Ovary (tissue), 9 donors: ENCODE measurements around the gene SNAI3. TPM values are rescaled to one million over a fixed set of nuclear protein-coding genes. Genes with fewer than 3 reads are reported as not detected.

ENCODE experiments used
- DNase-seq, 5 donors: peaks; one replicate each; pipeline ENCODE4 v3.0.0-alpha.2; 2019 to 2020
- H3K27ac ChIP-seq, 2 donors: fragments of 200-600 bp; one replicate each; pipeline versions ENCODE4 v1.5.1 to v1.8.0; 2019 to 2022
- H3K27me3 ChIP-seq: fragments of 200-600 bp; one replicate; pipeline ENCODE4 v1.8.0; 2022
- H3K36me3 ChIP-seq: fragments of 200-600 bp; sonication (generic); one replicate; pipeline ENCODE4 v1.5.1; 2019
- H3K4me1 ChIP-seq: one replicate; pipeline ENCODE4 v1.8.1; 2013; ENCODE audit warnings: mild to moderate bottlenecking, moderate library complexity; ENCODE audit not compliant: insufficient read depth
- H3K4me3 ChIP-seq: fragments of 200-600 bp; sonication (generic); one replicate; pipeline ENCODE4 v1.5.1; 2017
- H3K9me3 ChIP-seq, 2 donors: fragments of 200-600 bp in 1 of 2; sonication (generic) in 1 of 2; one replicate each; pipeline versions ENCODE4 v1.5.1 to v1.8.1; 2013 to 2019; ENCODE audit warnings: mild to moderate bottlenecking in 1 of 2, moderate library complexity in 1 of 2
- EP300 ChIP-seq: sonication (generic); formaldehyde crosslinking; IDR thresholded peaks from one replicate; pipeline ENCODE4 v1.6.1; 2017; ENCODE audit warnings: antibody characterized with exemption
- POLR2A ChIP-seq: fragments of 450-650 bp; IDR thresholded peaks from one replicate; pipeline ENCODE4 v1.6.1; 2017; ENCODE audit warnings: antibody characterized with exemption, mild to moderate bottlenecking, moderate library complexity
- WGBS, 3 donors: extraction: QIAGEN DNeasy Blood & Tissue Kit in 1 of 3; methylation state at CpG; one replicate each; pipeline versions ENCODE4 v1.1.5 to v1.1.7; 2013 to 2017; 5-methylcytosine and 5-hydroxymethylcytosine counted together
- intact Hi-C, 4 donors: fragments of 100-400 bp; cut with DNase I; formaldehyde crosslinking; loops; one replicate each; pipeline versions ENCODE4 v1.11.0 to v1.15.1; 2022 to 2023
- polyA plus RNA-seq, 2 donors: library from polyadenylated mRNA; stranded (reverse); fragments of 200-250 nt in 1 of 2; fragments of 350-450 nt in 1 of 2; fragmentation: Illumina TruSeq in 1 of 2; extraction: RNeasy Lipid Tissue Mini Kit (QIAGEN cat#74804) in 1 of 2; gene quantifications; one replicate each; pipeline ENCODE4 v1.2.3, GENCODE V29; 2013 to 2014
- total RNA-seq, 7 donors: library from RNA; depleted of rRNA in 2 of 7; stranded (reverse); fragments of >200 nt in 2 of 7; fragmentation: NEBNext Ultra II Directional in 3 of 7; extraction: Animal tissue kit (Norgen Biotek cat#: 25700) in 3 of 7; gene quantifications; one replicate each; pipeline versions ENCODE4 v1.1.0 to v1.2.4, GENCODE V29; 2016 to 2023
- TF ChIP-seq, protein P1 (sequence below), 3 donors: fragments of 450-650 bp in 2 of 3; fragments of 200-600 bp in 1 of 3; IDR thresholded peaks; one replicate each; pipeline versions ENCODE4 v1.5.1 to v1.8.0; 2016 to 2022; ENCODE audit warnings: antibody characterized with exemption in 3 of 3, mild to moderate bottlenecking in 1 of 3
- donor health status: DM: no; HTN: no; CAD: no; lungs with moderate emphysema.
- donor health status: DM: no; HTN: no; CAD: no.
- donor health status: Bipolar disorder and iron deficiency.
- donor health status: DM: yes; HTN: yes; CAD: no.
- donor health status: DM: no; HTN: no; CAD: no.
- donor health status: DM: yes; HTN: yes; CAD: no.

SNAI3 gene
- total and polyA plus RNA-seq, 9 donors = 0.12 to 1.0 (median 0.28) TPM; not detected in 4

DNA sequence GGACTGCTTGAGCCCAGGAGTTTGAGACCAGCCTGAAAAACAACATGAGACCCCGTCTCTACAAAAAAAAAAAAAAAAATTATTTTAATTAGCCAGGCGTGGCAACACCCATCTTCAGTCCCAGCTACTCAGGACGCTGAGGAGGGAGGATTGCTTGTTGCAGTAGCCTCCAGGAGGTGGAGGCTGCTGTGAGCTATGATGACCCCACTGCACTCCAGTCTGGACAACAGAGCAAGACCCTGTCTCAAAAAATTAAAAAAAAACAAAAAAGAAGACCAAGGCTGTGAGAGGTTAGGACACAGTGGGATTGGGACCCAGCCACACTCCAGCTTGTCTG, 1.3 kb upstream of the SNAI3 start:
- peaks cover 5% of the 10 kb centered on the region for H3K27me3 ChIP-seq
- intact Hi-C loops = no loop called here
- H3K36me3 ChIP-seq = no peaks in the 10 kb centered on the region
- H3K27ac ChIP-seq = no peak overlapping the region
- H3K4me1 ChIP-seq = peaks cover 2% of the 10 kb centered on the region
- 43 to 47% (median 45%) methylated on average over 3 of the region's 3 CpGs for whole genome bisulfite sequencing, 3 donors
- no peaks in the 10 kb centered on the region for H3K9me3 ChIP-seq
- no peak overlapping the region for H3K4me3 ChIP-seq
- TF ChIP-seq, protein P1, sequence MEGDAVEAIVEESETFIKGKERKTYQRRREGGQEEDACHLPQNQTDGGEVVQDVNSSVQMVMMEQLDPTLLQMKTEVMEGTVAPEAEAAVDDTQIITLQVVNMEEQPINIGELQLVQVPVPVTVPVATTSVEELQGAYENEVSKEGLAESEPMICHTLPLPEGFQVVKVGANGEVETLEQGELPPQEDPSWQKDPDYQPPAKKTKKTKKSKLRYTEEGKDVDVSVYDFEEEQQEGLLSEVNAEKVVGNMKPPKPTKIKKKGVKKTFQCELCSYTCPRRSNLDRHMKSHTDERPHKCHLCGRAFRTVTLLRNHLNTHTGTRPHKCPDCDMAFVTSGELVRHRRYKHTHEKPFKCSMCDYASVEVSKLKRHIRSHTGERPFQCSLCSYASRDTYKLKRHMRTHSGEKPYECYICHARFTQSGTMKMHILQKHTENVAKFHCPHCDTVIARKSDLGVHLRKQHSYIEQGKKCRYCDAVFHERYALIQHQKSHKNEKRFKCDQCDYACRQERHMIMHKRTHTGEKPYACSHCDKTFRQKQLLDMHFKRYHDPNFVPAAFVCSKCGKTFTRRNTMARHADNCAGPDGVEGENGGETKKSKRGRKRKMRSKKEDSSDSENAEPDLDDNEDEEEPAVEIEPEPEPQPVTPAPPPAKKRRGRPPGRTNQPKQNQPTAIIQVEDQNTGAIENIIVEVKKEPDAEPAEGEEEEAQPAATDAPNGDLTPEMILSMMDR (IDR thresholded peaks at IDR 0.05) = no peak
- TF ChIP-seq POLR2A = no peak
- no peak for TF ChIP-seq EP300
- DNase-seq = no peak

GRCh38 chr16:88687254-88687576, 908 bp upstream of the SNAI3 start:
- WGBS, 3 donors = 37 to 51% (median 40%) methylated on average over 9 to 10 of the region's 10 CpGs
- intact Hi-C loops = no loop called here
- H3K4me1 ChIP-seq = peaks cover 2% of the 10 kb centered on the region
- no peak overlapping the region for H3K4me3 ChIP-seq
- H3K27me3 ChIP-seq = peaks cover 5% of the 10 kb centered on the region
- H3K9me3 ChIP-seq = no peaks in the 10 kb centered on the region
- H3K36me3 ChIP-seq = no peaks in the 10 kb centered on the region
- DNase-seq = no peak
- no peak for TF ChIP-seq POLR2A
- TF ChIP-seq, protein P1 (IDR thresholded peaks at IDR 0.05) = no peak
- no peak for TF ChIP-seq EP300
- no peak overlapping the region for H3K27ac ChIP-seq

- Histone ChIP-seq H3K27ac (no peak overlapping the region), H3K36me3 (no peaks in the 10 kb centered on the region), H3K27me3 (peaks cover 5% of the 10 kb centered on the region), H3K4me3 (peak overlapping the region; percentile 23), H3K9me3 (no peaks in the 10 kb centered on the region), H3K4me1 (peaks cover 2% of the 10 kb centered on the region)
- 0 to 1% (median 0%) methylated on average over 9 to 25 of the region's 25 CpGs for WGBS, 3 donors
- DNase-seq = no peak
- intact Hi-C loops = no loop called here
- no peak for TF ChIP-seq POLR2A
- TF ChIP-seq, protein P1 (IDR thresholded peaks at IDR 0.05) = no peak
- no peak for TF ChIP-seq EP300
These were observed 257 bp downstream of the SNAI3 start for GRCh38 chr16:88686062-88686438.

- DNase-seq = peak in 1 of 5 donors; percentile 28
These were observed 898 bp downstream of the SNAI3 start for GRCh38 chr16:88685156-88686061.

More at GRCh38 chr16:88685156-88686061, 898 bp downstream of the SNAI3 start:
- WGBS, 3 donors = 3 to 5% (median 4%) methylated on average over 28 to 33 of the region's 33 CpGs
- Histone ChIP-seq H3K27ac (no peak overlapping the region), H3K9me3 (no peaks in the 10 kb centered on the region), H3K27me3 (peaks cover 3% of the 10 kb centered on the region), H3K4me3 (no peak overlapping the region), H3K4me1 (peaks cover 2% of the 10 kb centered on the region), H3K36me3 (no peaks in the 10 kb centered on the region)
- intact Hi-C loops = no loop called here
- TF ChIP-seq, protein P1 (IDR thresholded peaks at IDR 0.05) = no peak
- TF ChIP-seq POLR2A (no peak), EP300 (no peak)
